Thyroid gland (tissue), 4 donors: ENCODE results near the gene KREMEN1. TPM values are rescaled to one million over a fixed set of nuclear protein-coding genes. Genes with fewer than 3 reads are reported as not detected.
A peak's percentile ranks its signal among the peaks of the same experiment; 100 is the strongest.
"Not testable (repeated sequence)": the region's sequence is repeated elsewhere in the genome, so short reads cannot be mapped to it uniquely, and the experiment has no call there.

Source experiments
- DNase-seq, 2 donors: peaks; one replicate each; pipeline ENCODE4 v3.0.0-alpha.2; 2019
- H3K27ac ChIP-seq, 3 donors: fragments of 200-600 bp; sonication (generic); 1 replicate in 2 of 3; 2 replicates in 1 of 3; pipeline ENCODE4 v1.5.1; 2016 to 2019; ENCODE audit warnings: mild to moderate bottlenecking in 1 of 3, moderate library complexity in 1 of 3
- H3K27me3 ChIP-seq: fragments of 200-600 bp; sonication (generic); one replicate; pipeline ENCODE4 v1.5.1; 2019
- H3K36me3 ChIP-seq, 2 donors: fragments of 200-600 bp; sonication (generic); one replicate each; pipeline ENCODE4 v1.5.1; 2016 to 2019
- H3K4me1 ChIP-seq, 2 donors: fragments of 200-600 bp; sonication (generic); one replicate each; pipeline ENCODE4 v1.5.1; 2017 to 2019
- H3K4me3 ChIP-seq, 3 donors: fragments of 200-600 bp; sonication (generic); replicated peaks in 1 of 3; 1 replicate in 2 of 3; 2 replicates in 1 of 3; pipeline ENCODE4 v1.5.1; 2016; ENCODE audit warnings: mild to moderate bottlenecking in 1 of 3
- H3K9me3 ChIP-seq: fragments of 200-600 bp; sonication (generic); one replicate; pipeline ENCODE4 v1.5.1; 2017
- CTCF ChIP-seq, 6 experiments: fragments of 200-600 bp in 3 of 6; fragments of 450-650 bp in 3 of 6; sonication (generic) in 3 of 6; IDR thresholded peaks; one replicate each; pipeline ENCODE4 v1.5.1; 2016 to 2019; ENCODE audit warnings: antibody characterized with exemption in 6 of 6, mild to moderate bottlenecking in 2 of 6, inconsistent platforms in 1 of 6, moderate library complexity in 1 of 6
- POLR2A ChIP-seq, 2 donors: fragments of 450-650 bp; IDR thresholded peaks; one replicate each; pipeline ENCODE4 v1.6.1; 2017; ENCODE audit warnings: antibody characterized with exemption in 2 of 2, mild to moderate bottlenecking in 2 of 2, moderate library complexity in 1 of 2
- WGBS, 2 donors: methylation state at CpG; one replicate each; pipeline ENCODE4 v1.1.5; 2017; 5-methylcytosine and 5-hydroxymethylcytosine counted together
- intact Hi-C: fragments of 100-400 bp; cut with DNase I; formaldehyde crosslinking; loops from one replicate; pipeline ENCODE4 v1.15.1; 2023
- total RNA-seq, 4 donors: library from RNA; depleted of rRNA; stranded (reverse); fragments of >200 nt; gene quantifications; one replicate each; pipeline ENCODE4 v1.2.3, GENCODE V29; 2016

KREMEN1 gene
- total RNA-seq, 4 donors from 2014 or later, result 18.1 to 27.1 (median 25.6) TPM

GRCh38 chr22:29114392-29114791 is 41.6 kb downstream of the KREMEN1 start:
- intact Hi-C loops, result no loop called here
- WGBS, 2 donors, result 88 to 99% methylated on average over 4 of the region's 4 CpGs

GRCh38 chr22:29115682-29116288 is 43.0 kb downstream of the KREMEN1 start:
- H3K27ac ChIP-seq, result no peak overlapping the region
- no peak for TF ChIP-seq POLR2A (IDR thresholded peaks at IDR 0.05)

More at GRCh38 chr22:29114392-29114791, 41.6 kb downstream of the KREMEN1 start:
- Histone ChIP-seq H3K27me3 (no peaks in the 10 kb centered on the region), H3K4me1 (peaks cover 0 to 7% of the 10 kb centered on the region in 2 donors), H3K36me3 (no peaks in the 10 kb centered on the region), H3K9me3 (no peaks in the 10 kb centered on the region), H3K27ac (no peak overlapping the region), H3K4me3 (no peak overlapping the region)
- TF ChIP-seq CTCF (IDR thresholded peaks at IDR 0.05) (no peak), POLR2A (IDR thresholded peaks at IDR 0.05) (no peak)
- no peak for DNase-seq

GRCh38 chr22:29116397-29117123 is 43.7 kb downstream of the KREMEN1 start:
- TF ChIP-seq CTCF (IDR thresholded peaks at IDR 0.05), result no peak
- TF ChIP-seq POLR2A (IDR thresholded peaks at IDR 0.05), result no peak
- DNase-seq, result no peak
- Histone ChIP-seq H3K9me3 (no peaks in the 10 kb centered on the region), H3K4me1 (peaks cover 9 to 10% of the 10 kb centered on the region in 2 donors), H3K36me3 (no peaks in the 10 kb centered on the region), H3K27me3 (no peaks in the 10 kb centered on the region), H3K4me3 (no peak overlapping the region), H3K27ac (no peak overlapping the region)
- intact Hi-C loops, result no loop called here
- WGBS, 2 donors, result 91 to 95% methylated on average over 3 of the region's 3 CpGs

More at GRCh38 chr22:29115682-29116288, 43.0 kb downstream of the KREMEN1 start:
- no peak for DNase-seq
- no peaks in the 10 kb centered on the region for H3K9me3 ChIP-seq
- peaks cover 3% of the 10 kb centered on the region in 2 donors for H3K4me1 ChIP-seq
- no peaks in the 10 kb centered on the region for H3K36me3 ChIP-seq
- 88 to 94% methylated on average over 2 of the region's 2 CpGs for WGBS, 2 donors
- intact Hi-C loops, result no loop called here
- H3K4me3 ChIP-seq, result no peak overlapping the region
- no peaks in the 10 kb centered on the region for H3K27me3 ChIP-seq

GRCh38 chr22:29117799-29118477 is 45.1 kb downstream of the KREMEN1 start:
- Histone ChIP-seq H3K4me1 (peaks cover 9 to 12% of the 10 kb centered on the region in 2 donors), H3K27me3 (no peaks in the 10 kb centered on the region), H3K36me3 (no peaks in the 10 kb centered on the region), H3K9me3 (no peaks in the 10 kb centered on the region), H3K27ac (no peak overlapping the region), H3K4me3 (no peak overlapping the region)
- intact Hi-C loops, result no loop called here
- no peak for DNase-seq
- no peak for TF ChIP-seq CTCF (IDR thresholded peaks at IDR 0.05)
- TF ChIP-seq POLR2A (IDR thresholded peaks at IDR 0.05), result no peak
- WGBS, 2 donors, result 94 to 95% methylated on average over 6 of the region's 6 CpGs

DNA sequence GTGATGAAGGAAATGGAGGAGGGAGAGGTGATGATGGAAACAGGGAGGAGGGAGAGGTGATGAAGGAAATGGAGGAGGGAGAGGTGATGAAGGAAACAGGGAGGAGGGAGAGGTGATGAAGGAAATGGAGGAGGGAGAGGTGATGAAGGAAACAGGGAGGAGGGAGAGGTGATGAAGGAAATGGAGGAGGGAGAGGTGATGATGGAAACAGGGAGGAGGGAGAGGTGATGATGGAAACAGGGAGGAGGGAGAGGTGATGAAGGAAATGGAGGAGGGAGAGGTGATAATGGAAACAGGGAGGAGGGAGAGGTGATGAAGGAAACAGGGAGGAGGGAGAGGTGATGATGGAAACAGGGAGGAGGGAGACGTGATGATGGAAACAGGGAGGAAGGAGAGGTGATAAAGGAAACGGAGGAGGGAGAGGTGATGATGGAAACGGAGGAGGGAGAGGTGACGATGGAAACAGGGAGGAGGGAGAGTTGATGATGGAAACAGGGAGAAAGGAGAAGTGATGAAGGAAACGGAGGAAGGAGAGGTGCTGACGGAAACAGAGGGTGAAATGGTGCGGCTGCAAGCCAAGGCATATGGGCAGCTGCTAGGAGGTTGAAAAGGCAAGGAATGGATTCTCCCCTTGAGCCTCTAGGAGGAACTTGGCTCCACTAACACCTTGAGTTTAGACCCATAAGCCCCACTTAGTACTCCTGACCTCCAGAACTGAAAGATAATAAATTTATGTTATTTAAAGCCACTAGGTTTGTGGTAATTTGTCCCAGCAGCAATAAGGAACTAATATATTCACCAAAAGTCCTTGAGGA is 47.5 kb downstream of the KREMEN1 start:
- intact Hi-C loops, H3K36me3 ChIP-seq, H3K27me3 ChIP-seq, DNase-seq, H3K4me3 ChIP-seq, H3K9me3 ChIP-seq: not testable (repeated sequence)
- peaks cover 9 to 12% of the 10 kb centered on the region in 2 donors for H3K4me1 ChIP-seq
- WGBS, 2 donors, result 82 to 89% methylated on average over 6 of the region's 7 CpGs
- H3K27ac ChIP-seq, result peak overlapping the region; percentile 70 to 83 (median 76)
